ENCODE measurements around the gene PGAM1. TPM values are rescaled to one million over a fixed set of nuclear protein-coding genes. Genes with fewer than 3 reads are reported as not detected.

The PGAM1 gene
- total RNA-seq, result 100 to 1,000 TPM in 1 of 2 experiments, 10 to 100 TPM in 1; 95.7 to 102 TPM
- 100 to 1,000 TPM; 300 to 371 TPM for polyA plus RNA-seq

GRCh38 chr10:97425964-97426775 is at the start of gene PGAM1:
Gene PGAM1, plus strand, starts transcription at chr10:97426191. Its CDS starts 117 bp downstream, at chr10:97426308.
- peak within 1 kb of the TSS; percentile 90 to 98 (median 94) for H3K4me3 Mint-ChIP-seq
- H3K27ac ChIP-seq (ENCODE audit: low read depth, low read length), result peak within 1 kb of the TSS; percentile 83
- CTCF ChIA-PET (ENCODE audit: partially characterized antibody), result no interaction called here
- no peaks in the 10 kb centered on the region for H3K9me3 ChIP-seq (ENCODE audit: control insufficient read depth in 1 of 2, low read length in 2 of 2)
- H3K27me3 Mint-ChIP-seq, result peaks cover 0 to 2% of the 10 kb centered on the region in 2 donors
- H3K27ac Mint-ChIP-seq, result peak within 1 kb of the TSS; percentile 94 to 98 (median 97)
- intact Hi-C loops (cut with micrococcal nuclease), result loop anchor here (1.0 to 5.0 kb wide), 7 partner anchors 8 to 594 kb away; partner anchors contain the start of genes EXOSC1, LCOR, MMS19 and MORN4
- H3K27me3 ChIP-seq (ENCODE audit: insufficient read depth, low read length), result no peaks in the 10 kb centered on the region
- peak; percentile 94 to 99 (median 98) for DNase-seq
- H3K4me3 ChIP-seq (ENCODE audit: low read length in 2 of 2), result peak within 1 kb of the TSS; percentile 62 to 70
- H3K36me3 Mint-ChIP-seq, result peaks cover 7 to 34% of the 10 kb centered on the region in 2 donors
- H3K4me1 Mint-ChIP-seq, result peaks cover 26 to 61% (median 37%) of the 10 kb centered on the region in 4 donors
- POLR2A ChIA-PET (ENCODE audit: partially characterized antibody), result interaction anchor here (0.6 to 2.5 kb wide), 5 partner anchors 7 to 92 kb away, joined by 3 to 16 read pairs (median 6); partner anchors contain the start of gene FRAT2
- H3K9me3 Mint-ChIP-seq, result peaks cover 0 to 2% (median 0%) of the 10 kb centered on the region in 8 donors
- H3K4me1 ChIP-seq (ENCODE audit: insufficient read depth, low read length), result peaks cover 42% of the 10 kb centered on the region
- peaks cover 9% of the 10 kb centered on the region for H3K36me3 ChIP-seq (ENCODE audit: insufficient read depth, low read length)

GRCh38 chr10:97376413-97376812 is 49.6 kb upstream of the PGAM1 start:
- Histone ChIP-seq H3K27me3 (ENCODE audit: insufficient read depth, low read length) (no peaks in the 10 kb centered on the region), H3K4me1 (ENCODE audit: insufficient read depth, low read length) (no peaks in the 10 kb centered on the region), H3K27ac (ENCODE audit: low read depth, low read length) (no peak overlapping the region), H3K36me3 (ENCODE audit: insufficient read depth, low read length) (peaks cover 6% of the 10 kb centered on the region), H3K4me3 (ENCODE audit: low read length in 2 of 2) (no peak overlapping the region), H3K9me3 (ENCODE audit: control insufficient read depth in 1 of 2, low read length in 2 of 2) (no peaks in the 10 kb centered on the region)
- Mint-ChIP-seq H3K4me3 (no peak overlapping the region), H3K27me3 (no peaks in the 10 kb centered on the region), H3K4me1 (no peaks in the 10 kb centered on the region), H3K9me3 (no peaks in the 10 kb centered on the region), H3K36me3 (peaks cover 33 to 53% of the 10 kb centered on the region in 2 donors), H3K27ac (peak overlapping the region in 1 of 7 donors; percentile 64)
- intact Hi-C loops (cut with micrococcal nuclease), result no loop called here
- DNase-seq, result no peak
- POLR2A ChIA-PET (ENCODE audit: partially characterized antibody), result no interaction called here
- CTCF ChIA-PET (ENCODE audit: partially characterized antibody), result no interaction called here

GRCh38 chr10:97378933-97379921 is 46.8 kb upstream of the PGAM1 start:
- Mint-ChIP-seq H3K36me3 (peaks cover 20 to 45% of the 10 kb centered on the region in 2 donors), H3K9me3 (no peaks in the 10 kb centered on the region), H3K4me1 (no peaks in the 10 kb centered on the region), H3K27me3 (no peaks in the 10 kb centered on the region), H3K4me3 (peak overlapping the region in 1 of 8 donors; percentile 15), H3K27ac (no peak overlapping the region)
- Histone ChIP-seq H3K27me3 (ENCODE audit: insufficient read depth, low read length) (no peaks in the 10 kb centered on the region), H3K4me1 (ENCODE audit: insufficient read depth, low read length) (no peaks in the 10 kb centered on the region), H3K36me3 (ENCODE audit: insufficient read depth, low read length) (no peaks in the 10 kb centered on the region), H3K27ac (ENCODE audit: low read depth, low read length) (no peak overlapping the region), H3K9me3 (ENCODE audit: control insufficient read depth in 1 of 2, low read length in 2 of 2) (no peaks in the 10 kb centered on the region), H3K4me3 (ENCODE audit: low read length in 2 of 2) (no peak overlapping the region)
- ChIA-PET POLR2A (ENCODE audit: partially characterized antibody) (no interaction called here), CTCF (ENCODE audit: partially characterized antibody) (no interaction called here)
- intact Hi-C loops (cut with micrococcal nuclease), result no loop called here
- DNase-seq, result no peak

GRCh38 chr10:97380516-97380915 is 45.5 kb upstream of the PGAM1 start:
- DNase-seq, result no peak
- no peaks in the 10 kb centered on the region for H3K9me3 ChIP-seq (ENCODE audit: control insufficient read depth in 1 of 2, low read length in 2 of 2)
- POLR2A ChIA-PET (ENCODE audit: partially characterized antibody), result no interaction called here
- Mint-ChIP-seq H3K4me3 (no peak overlapping the region), H3K36me3 (peaks cover 13 to 44% of the 10 kb centered on the region in 2 donors), H3K4me1 (no peaks in the 10 kb centered on the region), H3K27me3 (no peaks in the 10 kb centered on the region), H3K27ac (no peak overlapping the region), H3K9me3 (no peaks in the 10 kb centered on the region)
- H3K4me1 ChIP-seq (ENCODE audit: insufficient read depth, low read length), result no peaks in the 10 kb centered on the region
- intact Hi-C loops (cut with micrococcal nuclease), result no loop called here
- H3K27me3 ChIP-seq (ENCODE audit: insufficient read depth, low read length), result no peaks in the 10 kb centered on the region
- CTCF ChIA-PET (ENCODE audit: partially characterized antibody), result no interaction called here
- H3K27ac ChIP-seq (ENCODE audit: low read depth, low read length), result no peak overlapping the region
- peaks cover 3% of the 10 kb centered on the region for H3K36me3 ChIP-seq (ENCODE audit: insufficient read depth, low read length)
- no peak overlapping the region for H3K4me3 ChIP-seq (ENCODE audit: low read length in 2 of 2)

- POLR2A ChIA-PET (ENCODE audit: partially characterized antibody), result no interaction called here
- DNase-seq, result no peak
- Mint-ChIP-seq H3K27ac (no peak overlapping the region), H3K4me1 (no peaks in the 10 kb centered on the region), H3K27me3 (no peaks in the 10 kb centered on the region), H3K9me3 (no peaks in the 10 kb centered on the region), H3K36me3 (peaks cover 13 to 43% of the 10 kb centered on the region in 2 donors), H3K4me3 (no peak overlapping the region)
- Histone ChIP-seq H3K27me3 (ENCODE audit: insufficient read depth, low read length) (no peaks in the 10 kb centered on the region), H3K36me3 (ENCODE audit: insufficient read depth, low read length) (peaks cover 7% of the 10 kb centered on the region), H3K27ac (ENCODE audit: low read depth, low read length) (no peak overlapping the region), H3K9me3 (ENCODE audit: control insufficient read depth in 1 of 2, low read length in 2 of 2) (no peaks in the 10 kb centered on the region), H3K4me1 (ENCODE audit: insufficient read depth, low read length) (no peaks in the 10 kb centered on the region), H3K4me3 (ENCODE audit: low read length in 2 of 2) (no peak overlapping the region)
- intact Hi-C loops (cut with micrococcal nuclease), result no loop called here
- CTCF ChIA-PET (ENCODE audit: partially characterized antibody), result interaction anchor here (1.6 kb wide), 1 partner anchor 20 kb away, joined by 4 read pairs; the partner anchor contains the start of gene RRP12
These were observed 44.4 kb upstream of the PGAM1 start for GRCh38 chr10:97381626-97382025.

GRCh38 chr10:97383159-97383558 is 42.8 kb upstream of the PGAM1 start:
- no peaks in the 10 kb centered on the region for H3K9me3 ChIP-seq (ENCODE audit: control insufficient read depth in 1 of 2, low read length in 2 of 2)
- intact Hi-C loops (cut with micrococcal nuclease), result no loop called here
- peaks cover 9% of the 10 kb centered on the region for H3K36me3 ChIP-seq (ENCODE audit: insufficient read depth, low read length)
- Mint-ChIP-seq H3K27ac (peak overlapping the region in 1 of 7 donors; percentile 37), H3K36me3 (peaks cover 9 to 46% of the 10 kb centered on the region in 2 donors), H3K4me3 (no peak overlapping the region), H3K4me1 (no peaks in the 10 kb centered on the region), H3K27me3 (no peaks in the 10 kb centered on the region), H3K9me3 (no peaks in the 10 kb centered on the region)
- no peak overlapping the region for H3K4me3 ChIP-seq (ENCODE audit: low read length in 2 of 2)
- no peaks in the 10 kb centered on the region for H3K27me3 ChIP-seq (ENCODE audit: insufficient read depth, low read length)
- DNase-seq, result no peak
- POLR2A ChIA-PET (ENCODE audit: partially characterized antibody), result no interaction called here
- H3K4me1 ChIP-seq (ENCODE audit: insufficient read depth, low read length), result no peaks in the 10 kb centered on the region
- H3K27ac ChIP-seq (ENCODE audit: low read depth, low read length), result no peak overlapping the region
- CTCF ChIA-PET (ENCODE audit: partially characterized antibody), result interaction anchor here (1.1 to 1.6 kb wide), 3 partner anchors 19 to 105 kb away, joined by 3 to 4 read pairs (median 4); partner anchors contain the start of gene RRP12

Data from CD4-positive, alpha-beta memory T cell (primary cell).